ENCODE results near the gene GLS2.
"Not testable (repeated sequence)": the region's sequence is repeated elsewhere in the genome, so short reads cannot be mapped to it uniquely, and the experiment has no call there.

The GLS2 gene

GRCh38 chr12:56448860-56449621, 38.9 kb downstream of the GLS2 start, which contains the start of gene TIMELESS:
Gene TIMELESS (minus strand): TSS chr12:56449426. CDS start chr12:56434170, 15,256 bp downstream.
- peak; percentile 74 for DNase-seq (ENCODE audit: low read depth)

- not testable (repeated sequence) for DNase-seq (ENCODE audit: low read depth)
Observed at GRCh38 chr12:56443208-56443607, 44.8 kb downstream of the GLS2 start.

DNA sequence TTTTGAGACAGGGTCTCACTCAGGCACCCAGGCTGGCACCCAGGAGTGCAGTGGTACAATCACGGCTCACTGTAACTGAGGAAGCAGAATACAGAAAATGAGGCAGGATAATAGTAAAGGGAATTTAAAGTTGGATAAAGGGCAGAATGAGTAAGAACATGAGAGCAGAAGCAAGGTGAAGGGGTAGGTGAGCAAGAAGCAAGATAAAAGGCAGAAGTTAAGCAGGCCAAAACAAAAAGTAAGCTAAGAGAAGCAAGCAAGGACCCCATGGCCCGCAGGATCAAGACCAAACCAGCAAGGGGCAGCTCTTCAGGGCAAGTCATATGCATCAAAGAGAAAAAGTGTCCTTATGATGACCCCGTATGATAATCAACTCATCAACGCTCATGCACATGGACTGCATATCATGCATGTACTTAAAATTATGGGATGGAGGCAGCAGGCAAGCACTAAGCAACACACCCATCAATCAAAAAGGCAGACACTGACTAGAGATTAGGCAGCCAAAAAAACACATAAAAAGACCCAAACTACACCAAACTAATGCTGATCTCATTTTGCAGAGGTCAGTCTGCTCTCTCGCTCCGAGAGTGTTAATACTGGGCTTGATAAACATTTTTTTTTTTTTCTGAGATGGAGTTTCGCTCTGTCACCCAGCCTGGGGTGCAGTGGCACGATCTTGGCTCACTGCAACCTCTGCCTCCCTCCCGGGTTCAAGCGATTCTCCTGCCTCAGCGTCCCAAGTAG, 50.4 kb downstream of the GLS2 start:
- no peak for DNase-seq (ENCODE audit: low read depth)

GRCh38 chr12:56434828-56435227, 53.1 kb downstream of the GLS2 start:
- DNase-seq (ENCODE audit: low read depth) = no peak

GRCh38 chr12:56431850-56432249, 56.1 kb downstream of the GLS2 start:
- no peak for DNase-seq (ENCODE audit: low read depth)

- no peak for DNase-seq (ENCODE audit: low read depth)
Observed at GRCh38 chr12:56431288-56431687, 56.7 kb downstream of the GLS2 start.

GRCh38 chr12:56425940-56426438, 62.0 kb downstream of the GLS2 start:
- DNase-seq (ENCODE audit: low read depth) = no peak

DNA sequence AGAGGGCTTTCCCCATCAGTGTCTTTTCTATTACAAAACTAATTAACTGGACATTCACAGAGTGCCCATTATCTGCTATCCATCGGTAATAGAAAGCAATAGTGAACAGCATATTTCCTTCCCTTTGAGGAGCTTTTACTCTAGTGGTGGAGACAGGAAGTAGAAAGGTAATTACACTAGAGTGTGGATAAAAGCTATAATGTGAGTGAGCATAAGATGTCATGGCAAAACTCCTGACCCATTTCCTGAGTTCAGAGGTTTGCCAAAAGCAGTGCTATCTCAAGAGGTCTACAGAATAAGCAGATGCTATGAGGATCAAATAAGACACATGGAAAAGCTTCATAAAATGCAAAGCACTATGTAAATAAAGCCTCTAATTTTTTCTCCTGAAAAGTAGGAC, 62.8 kb downstream of the GLS2 start:
- DNase-seq (ENCODE audit: low read depth) = no peak

All from HS-5 (cell line).